Testis (tissue), 3 donors: Measurements from ENCODE around the gene EMILIN3. TPM values are rescaled to one million over a fixed set of nuclear protein-coding genes. Genes with fewer than 3 reads are reported as not detected.

ENCODE experiments used
- DNase-seq: peaks from one replicate; pipeline ENCODE4 v3.0.0-alpha.2; 2019
- H3K27ac ChIP-seq, 2 donors: fragments of 200-600 bp; sonication (generic); one replicate each; pipeline ENCODE4 v1.5.1; 2019
- H3K27me3 ChIP-seq: fragments of 200-600 bp; sonication (generic); one replicate; pipeline ENCODE4 v1.5.1; 2019
- H3K36me3 ChIP-seq: fragments of 200-600 bp; sonication (generic); one replicate; pipeline ENCODE4 v1.5.1; 2017; ENCODE audit warnings: low read depth; ENCODE audit errors: missing control alignments
- H3K4me1 ChIP-seq: fragments of 200-600 bp; sonication (generic); one replicate; pipeline ENCODE4 v1.5.1; 2019
- H3K4me3 ChIP-seq, 2 donors: fragments of 200-600 bp; sonication (generic); one replicate each; pipeline ENCODE4 v1.5.1; 2017 to 2019
- H3K9me3 ChIP-seq: fragments of 200-600 bp; sonication (generic); one replicate; pipeline ENCODE4 v1.5.1; 2017
- POLR2A ChIP-seq: fragments of 450-650 bp; IDR thresholded peaks from one replicate; pipeline ENCODE4 v1.6.1; 2017; ENCODE audit warnings: antibody characterized with exemption, mild to moderate bottlenecking, moderate library complexity
- WGBS, 2 donors: methylation state at CpG; one replicate each; pipeline ENCODE4 v1.1.5; 2018; 5-methylcytosine and 5-hydroxymethylcytosine counted together
- intact Hi-C: fragments of 100-400 bp; cut with DNase I; formaldehyde crosslinking; loops from one replicate; pipeline ENCODE4 v1.15.1; 2023; ENCODE audit warnings: low total_unique reads
- polyA plus RNA-seq: library from polyadenylated mRNA; stranded (reverse); fragments of 350-450 nt; fragmentation: Illumina TruSeq; extraction: RNeasy Lipid Tissue Mini Kit (QIAGEN cat#74804); gene quantifications from one replicate; pipeline ENCODE4 v1.2.3, GENCODE V29; 2014; ENCODE audit warnings: low read depth, low replicate concordance; ENCODE audit not compliant: insufficient read depth
- total RNA-seq, 2 donors: library from RNA; depleted of rRNA; stranded (reverse); fragments of >200 nt; gene quantifications; one replicate each; pipeline ENCODE4 v1.2.3, GENCODE V29; 2016
- TF ChIP-seq, protein P1 (sequence below), 3 experiments: fragments of 450-650 bp in 2 of 3; fragments of 200-600 bp in 1 of 3; sonication (generic) in 1 of 3; IDR thresholded peaks; one replicate each; pipeline ENCODE4 v1.5.1; 2016 to 2019; ENCODE audit warnings: antibody characterized with exemption in 3 of 3, mild to moderate bottlenecking in 2 of 3, moderate library complexity in 1 of 3

The EMILIN3 gene
- total and polyA plus RNA-seq, 3 donors from 2014 or later = 3.7 to 14.8 (median 4.2) TPM

DNA sequence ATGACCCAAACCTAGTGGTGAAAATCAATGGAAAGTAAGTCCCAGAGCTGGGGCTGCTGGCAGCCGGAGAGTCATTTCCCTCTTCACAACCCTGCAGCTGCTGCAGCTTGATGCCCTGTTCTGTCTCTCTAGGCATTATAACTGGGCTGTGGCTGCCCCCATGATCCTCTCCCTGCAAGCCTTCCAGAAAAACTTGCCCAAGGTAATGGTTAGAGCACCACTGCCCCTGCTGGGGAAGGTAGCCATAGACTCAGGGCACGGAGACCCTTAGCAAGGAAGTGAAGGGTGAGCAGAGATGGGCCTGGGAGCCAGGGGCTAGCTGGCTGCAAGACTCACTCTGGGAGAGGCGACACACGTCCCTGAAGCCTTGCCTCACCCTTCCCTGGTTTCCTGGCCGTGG, 14.0 kb downstream of the EMILIN3 start:
- intact Hi-C loops = no loop called here
- no peak for TF ChIP-seq POLR2A
- TF ChIP-seq, protein P1, sequence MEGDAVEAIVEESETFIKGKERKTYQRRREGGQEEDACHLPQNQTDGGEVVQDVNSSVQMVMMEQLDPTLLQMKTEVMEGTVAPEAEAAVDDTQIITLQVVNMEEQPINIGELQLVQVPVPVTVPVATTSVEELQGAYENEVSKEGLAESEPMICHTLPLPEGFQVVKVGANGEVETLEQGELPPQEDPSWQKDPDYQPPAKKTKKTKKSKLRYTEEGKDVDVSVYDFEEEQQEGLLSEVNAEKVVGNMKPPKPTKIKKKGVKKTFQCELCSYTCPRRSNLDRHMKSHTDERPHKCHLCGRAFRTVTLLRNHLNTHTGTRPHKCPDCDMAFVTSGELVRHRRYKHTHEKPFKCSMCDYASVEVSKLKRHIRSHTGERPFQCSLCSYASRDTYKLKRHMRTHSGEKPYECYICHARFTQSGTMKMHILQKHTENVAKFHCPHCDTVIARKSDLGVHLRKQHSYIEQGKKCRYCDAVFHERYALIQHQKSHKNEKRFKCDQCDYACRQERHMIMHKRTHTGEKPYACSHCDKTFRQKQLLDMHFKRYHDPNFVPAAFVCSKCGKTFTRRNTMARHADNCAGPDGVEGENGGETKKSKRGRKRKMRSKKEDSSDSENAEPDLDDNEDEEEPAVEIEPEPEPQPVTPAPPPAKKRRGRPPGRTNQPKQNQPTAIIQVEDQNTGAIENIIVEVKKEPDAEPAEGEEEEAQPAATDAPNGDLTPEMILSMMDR (IDR thresholded peaks at IDR 0.05) = no peak
- Histone ChIP-seq H3K27me3 (no peaks in the 10 kb centered on the region), H3K36me3 (no peaks in the 10 kb centered on the region), H3K4me3 (no peak overlapping the region), H3K27ac (no peak overlapping the region), H3K9me3 (no peaks in the 10 kb centered on the region), H3K4me1 (no peaks in the 10 kb centered on the region)
- WGBS, 2 donors = 92 to 94% methylated on average over 4 to 5 of the region's 5 CpGs
- no peak for DNase-seq

DNA sequence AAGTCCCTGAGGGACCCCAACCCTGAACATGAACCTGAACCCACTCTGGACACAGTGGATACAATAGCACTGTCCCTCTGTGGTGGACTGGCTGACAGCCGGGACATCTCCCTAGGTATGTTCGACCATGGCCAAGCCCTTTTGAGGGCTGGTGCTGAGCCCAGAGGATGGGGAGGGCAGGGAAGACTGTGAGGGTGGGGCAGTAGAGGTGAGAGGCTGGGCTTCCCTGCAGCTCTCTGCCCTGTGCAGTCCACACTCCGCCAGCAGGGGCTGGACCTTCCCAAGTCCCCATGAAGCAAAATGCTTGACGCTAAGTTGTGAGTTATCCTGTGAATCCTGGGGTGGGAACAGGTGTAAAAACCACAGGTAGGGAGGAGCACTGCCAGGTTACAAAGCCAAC, 14.5 kb downstream of the EMILIN3 start:
- Histone ChIP-seq H3K36me3 (no peaks in the 10 kb centered on the region), H3K9me3 (no peaks in the 10 kb centered on the region), H3K4me3 (no peak overlapping the region), H3K27ac (no peak overlapping the region), H3K27me3 (no peaks in the 10 kb centered on the region), H3K4me1 (no peaks in the 10 kb centered on the region)
- intact Hi-C loops = no loop called here
- no peak for DNase-seq
- WGBS, 2 donors = 95 to 100% methylated on average over 3 to 4 of the region's 4 CpGs
- no peak for TF ChIP-seq POLR2A
- TF ChIP-seq, protein P1 (IDR thresholded peaks at IDR 0.05) = no peak

DNA sequence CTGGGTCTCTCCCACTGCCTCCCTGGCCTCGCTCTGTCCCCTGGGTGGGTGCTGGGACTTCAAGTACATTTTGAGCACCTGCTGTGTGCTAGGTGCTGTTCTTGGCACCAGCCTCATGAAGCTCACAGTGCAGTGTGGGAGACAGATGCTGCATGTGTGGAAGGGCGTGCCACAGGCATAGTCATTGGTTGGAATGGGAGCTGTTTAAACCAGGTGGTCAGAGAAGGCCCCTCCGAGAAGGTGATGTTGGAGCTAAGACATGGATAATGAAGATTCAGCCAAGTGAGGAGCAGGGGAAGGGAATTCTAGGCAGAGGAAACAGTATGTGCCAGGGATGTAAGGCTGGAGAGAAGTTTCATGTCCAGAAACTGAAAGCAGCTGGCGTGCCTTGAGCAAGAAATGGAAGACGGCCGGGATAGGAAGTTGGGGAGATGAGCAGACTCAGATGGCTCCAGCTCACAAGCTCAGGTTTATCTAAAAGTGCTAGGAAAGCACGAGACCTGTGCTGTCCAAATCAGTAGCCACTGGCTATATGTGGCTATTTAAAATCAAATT, 16.1 kb downstream of the EMILIN3 start:
- Histone ChIP-seq H3K4me1 (no peaks in the 10 kb centered on the region), H3K4me3 (no peak overlapping the region), H3K36me3 (no peaks in the 10 kb centered on the region), H3K9me3 (no peaks in the 10 kb centered on the region), H3K27me3 (no peaks in the 10 kb centered on the region), H3K27ac (no peak overlapping the region)
- 72 to 81% methylated on average over 7 of the region's 7 CpGs for WGBS, 2 donors
- intact Hi-C loops = no loop called here
- TF ChIP-seq, protein P1 (IDR thresholded peaks at IDR 0.05) = no peak
- TF ChIP-seq POLR2A = no peak
- DNase-seq = no peak

DNA sequence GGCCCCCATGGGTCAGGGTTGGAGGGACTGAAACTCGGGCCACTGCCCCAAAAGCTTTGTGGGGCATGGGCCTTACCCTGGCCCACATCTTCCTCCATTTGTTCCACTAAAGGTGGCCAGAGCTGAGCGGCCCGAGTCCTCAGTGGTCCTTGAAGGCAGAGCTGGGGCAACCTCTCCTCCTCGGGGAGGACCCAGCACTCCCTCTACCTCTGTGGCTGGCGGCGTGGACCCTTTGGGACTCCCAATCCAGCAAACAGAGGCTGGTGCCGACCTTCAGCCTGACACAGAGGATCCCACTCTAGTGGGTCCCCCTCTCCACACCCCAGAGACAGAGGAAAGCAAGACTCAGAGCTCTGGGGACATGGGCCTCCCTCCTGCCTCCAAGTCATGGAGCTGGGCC, 16.7 kb downstream of the EMILIN3 start:
- H3K27ac ChIP-seq = no peak overlapping the region
- H3K27me3 ChIP-seq = no peaks in the 10 kb centered on the region
- TF ChIP-seq, protein P1 (IDR thresholded peaks at IDR 0.05) = no peak
- TF ChIP-seq POLR2A = no peak
- H3K36me3 ChIP-seq = no peaks in the 10 kb centered on the region
- WGBS, 2 donors = 87 to 91% methylated on average over 3 to 6 of the region's 7 CpGs
- no peaks in the 10 kb centered on the region for H3K4me1 ChIP-seq
- no peak overlapping the region for H3K4me3 ChIP-seq
- no peak for DNase-seq
- intact Hi-C loops = loop anchor here (10.0 kb wide), 1 partner anchor 65 kb away; no protein-coding TSS in a partner anchor
- H3K9me3 ChIP-seq = no peaks in the 10 kb centered on the region

DNA sequence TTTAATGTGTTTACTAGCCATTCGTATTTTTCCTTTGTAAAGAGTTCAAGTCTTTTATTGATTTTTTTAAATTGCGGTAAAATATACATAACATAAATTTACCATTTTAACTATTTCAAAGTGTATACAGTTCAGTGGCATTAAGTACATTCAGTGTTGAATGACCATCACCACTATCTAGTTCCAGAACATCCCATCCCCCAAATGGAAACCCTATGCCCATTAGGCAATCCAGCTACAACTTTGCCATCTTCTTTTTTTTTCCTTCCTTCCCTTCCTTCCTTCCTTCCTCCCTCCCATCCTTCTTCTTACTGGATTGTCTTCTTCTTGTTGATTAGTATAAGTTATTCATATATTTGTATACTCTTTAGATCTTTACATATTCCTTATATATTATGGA, 17.4 kb downstream of the EMILIN3 start:
- no peak for TF ChIP-seq POLR2A
- TF ChIP-seq, protein P1 (IDR thresholded peaks at IDR 0.05) = no peak
- Histone ChIP-seq H3K4me1 (no peaks in the 10 kb centered on the region), H3K9me3 (no peaks in the 10 kb centered on the region), H3K27me3 (no peaks in the 10 kb centered on the region), H3K36me3 (no peaks in the 10 kb centered on the region), H3K27ac (no peak overlapping the region), H3K4me3 (no peak overlapping the region)
- 95% methylated on average over 2 of the region's 2 CpGs for WGBS, 2 donors
- intact Hi-C loops = loop anchor here (10.0 kb wide), 1 partner anchor 66 kb away; no protein-coding TSS in a partner anchor
- DNase-seq = no peak
